Liver (tissue), 9 donors: Measurements from ENCODE around the gene RGS3. TPM values are rescaled to one million over a fixed set of nuclear protein-coding genes. Genes with fewer than 3 reads are reported as not detected.

Experiments used
- DNase-seq: peaks from one replicate; pipeline ENCODE4 v3.0.0-alpha.2; 2017; ENCODE audit warnings: low spot score
- H3K27ac ChIP-seq, 2 donors: one replicate each; pipeline ENCODE4 v1.7.0; 2013; ENCODE audit warnings: inconsistent platforms in 2 of 2, low read length in 2 of 2, control low read depth in 1 of 2, low read depth in 1 of 2, mild to moderate bottlenecking in 1 of 2
- H3K27me3 ChIP-seq, 4 donors: one replicate each; pipeline versions ENCODE4 v1.6.1 to v1.7.0; 2013; ENCODE audit warnings: low read length in 3 of 4, inconsistent platforms in 1 of 4, mild to moderate bottlenecking in 1 of 4, moderate library complexity in 1 of 4; ENCODE audit not compliant: control insufficient read depth in 4 of 4, insufficient read depth in 4 of 4
- H3K36me3 ChIP-seq, 4 donors: one replicate each; pipeline versions ENCODE4 v1.6.1 to v1.7.0; 2013; ENCODE audit warnings: low read length in 3 of 4, mild to moderate bottlenecking in 3 of 4, low read depth in 1 of 4, moderate library complexity in 1 of 4; ENCODE audit not compliant: control insufficient read depth in 4 of 4, insufficient read depth in 3 of 4
- H3K4me1 ChIP-seq, 4 donors: one replicate each; pipeline versions ENCODE4 v1.6.1 to v1.7.0; 2013; ENCODE audit warnings: low read length in 3 of 4, mild to moderate bottlenecking in 3 of 4, moderate library complexity in 1 of 4; ENCODE audit not compliant: control insufficient read depth in 4 of 4, insufficient read depth in 4 of 4
- H3K4me3 ChIP-seq, 3 donors: one replicate each; pipeline versions ENCODE4 v1.6.1 to v1.7.0; 2013; ENCODE audit warnings: low read length in 3 of 3, control low read depth in 1 of 3, low read depth in 1 of 3, mild to moderate bottlenecking in 1 of 3
- H3K9ac ChIP-seq, 2 donors: one replicate each; pipeline ENCODE4 v1.7.0; 2013; ENCODE audit warnings: low read length in 2 of 2, mild to moderate bottlenecking in 2 of 2, moderate library complexity in 2 of 2, control low read depth in 1 of 2, low read depth in 1 of 2
- H3K9me3 ChIP-seq, 4 donors: one replicate each; pipeline versions ENCODE4 v1.6.1 to v1.7.0; 2013; ENCODE audit warnings: low read length in 3 of 4; ENCODE audit not compliant: control insufficient read depth in 4 of 4
- CTCF ChIP-seq: fragments of 150-350 bp; IDR thresholded peaks from 2 replicates; pipeline ENCODE4 v1.5.1; 2017; ENCODE audit warnings: improper control_type of control experiment, low read depth, low read length; ENCODE audit not compliant: missing input control
- EGR1 ChIP-seq, 2 donors: IDR thresholded peaks; 2 replicates each; pipeline ENCODE4 v1.6.1; 2016 to 2018; ENCODE audit warnings: antibody characterized with exemption in 2 of 2, low read depth in 2 of 2
- FOXA1 ChIP-seq: IDR thresholded peaks from 2 replicates; pipeline ENCODE4 v1.6.1; 2016; ENCODE audit warnings: antibody characterized with exemption
- FOXA2 ChIP-seq: IDR thresholded peaks from 2 replicates; pipeline ENCODE4 v1.6.1; 2016; ENCODE audit warnings: antibody characterized with exemption
- GABPA ChIP-seq, 2 donors: IDR thresholded peaks in 1 of 2; conservative IDR thresholded peaks in 1 of 2; 2 replicates each; pipeline ENCODE4 v1.6.1; 2016; ENCODE audit warnings: antibody characterized with exemption in 2 of 2, mild to moderate bottlenecking in 1 of 2, moderate library complexity in 1 of 2
- HNF4A ChIP-seq, 2 donors: conservative IDR thresholded peaks; 2 replicates each; pipeline ENCODE4 v1.6.1; 2016; ENCODE audit warnings: antibody characterized with exemption in 2 of 2, mild to moderate bottlenecking in 2 of 2
- HNF4G ChIP-seq: IDR thresholded peaks from 2 replicates; pipeline ENCODE4 v1.6.1; 2016; ENCODE audit warnings: antibody characterized with exemption
- JUND ChIP-seq, 2 donors: IDR thresholded peaks; 2 replicates each; pipeline ENCODE4 v1.6.1; 2016; ENCODE audit warnings: antibody characterized with exemption in 2 of 2
- MAX ChIP-seq: IDR thresholded peaks from 2 replicates; pipeline ENCODE4 v1.6.1; 2016; ENCODE audit warnings: antibody characterized with exemption
- NR2F2 ChIP-seq: IDR thresholded peaks from 2 replicates; pipeline ENCODE4 v1.6.1; 2016; ENCODE audit warnings: antibody characterized with exemption
- RAD21 ChIP-seq, 2 donors: IDR thresholded peaks; 2 replicates each; pipeline ENCODE4 v1.6.1; 2016; ENCODE audit warnings: antibody characterized with exemption in 2 of 2, mild to moderate bottlenecking in 2 of 2
- RXRA ChIP-seq, 2 donors: IDR thresholded peaks; 2 replicates each; pipeline ENCODE4 v1.6.1; 2017 to 2018; ENCODE audit warnings: antibody characterized with exemption in 2 of 2, mild to moderate bottlenecking in 1 of 2
- SP1 ChIP-seq: IDR thresholded peaks from 2 replicates; pipeline ENCODE4 v1.6.1; 2018; ENCODE audit warnings: antibody characterized with exemption, mild to moderate bottlenecking
- TAF1 ChIP-seq: conservative IDR thresholded peaks from 2 replicates; pipeline ENCODE4 v1.6.1; 2016; ENCODE audit warnings: antibody characterized with exemption, mild to moderate bottlenecking
- YY1 ChIP-seq: IDR thresholded peaks from 2 replicates; pipeline ENCODE4 v1.6.1; 2016; ENCODE audit warnings: antibody characterized with exemption, mild to moderate bottlenecking
- ZBTB33 ChIP-seq: IDR thresholded peaks from 2 replicates; pipeline ENCODE4 v1.6.1; 2016; ENCODE audit warnings: antibody characterized with exemption
- WGBS: extraction: QIAGEN DNeasy Blood & Tissue Kit; methylation state at CpG from one replicate; pipeline ENCODE4 v1.1.7; 2013; 5-methylcytosine and 5-hydroxymethylcytosine counted together
- polyA plus RNA-seq, 2 donors: library from polyadenylated mRNA; stranded (reverse) in 1 of 2; unstranded in 1 of 2; fragments of 200-250 nt in 1 of 2; fragments of >200 nt in 1 of 2; fragmentation: Nextera tagmentation in 1 of 2; extraction: Ambion mirVana in 1 of 2; gene quantifications; one replicate each; pipeline versions ENCODE4 v1.2.1 to v1.2.3, GENCODE V29; 2013 to 2015
- total RNA-seq, 2 donors: library from RNA; depleted of rRNA; stranded (reverse); fragments of >200 nt; gene quantifications; one replicate each; pipeline ENCODE4 v1.2.3, GENCODE V29; 2014
- TF ChIP-seq, protein P1 (sequence below): IDR thresholded peaks from 2 replicates; pipeline ENCODE4 v1.6.1; 2016; ENCODE audit warnings: antibody characterized with exemption, mild to moderate bottlenecking
- TF ChIP-seq, protein P2 (sequence below): IDR thresholded peaks from 2 replicates; pipeline ENCODE4 v1.6.1; 2016; ENCODE audit warnings: antibody characterized with exemption
- donor health status: healthy.
- donor health status: healthy.
- donor health status: healthy.
- donor health status: healthy.
- donor health status: healthy.

RGS3 gene
- total and polyA plus RNA-seq, 4 donors, result 13.0 to 65.0 (median 28.3) TPM

DNA sequence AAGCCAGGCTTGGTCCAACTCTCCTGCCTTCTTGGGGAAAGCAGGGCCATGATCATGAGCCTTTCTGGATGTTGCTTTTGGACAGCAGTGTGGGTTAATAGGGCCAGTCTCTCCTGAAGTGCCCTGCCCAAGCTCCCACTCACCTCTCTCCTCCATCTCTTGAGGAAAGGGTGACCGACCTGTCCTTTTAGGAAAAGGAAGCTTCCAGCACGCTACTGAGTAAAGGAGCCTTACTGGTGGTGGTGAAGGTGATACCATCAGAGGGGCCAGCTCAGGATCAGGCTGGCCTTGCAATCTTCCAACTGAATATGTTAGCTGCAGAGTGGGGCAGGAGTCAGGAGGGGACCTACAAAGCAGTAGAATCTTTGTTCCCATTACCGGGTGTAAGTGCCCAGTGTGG is 2.2 kb upstream of the RGS3 start:
- Histone ChIP-seq H3K4me1 (peaks cover 8 to 30% (median 22%) of the 10 kb centered on the region in 4 donors), H3K36me3 (no peaks in the 10 kb centered on the region), H3K27ac (no peak overlapping the region), H3K27me3 (no peaks in the 10 kb centered on the region), H3K9me3 (no peaks in the 10 kb centered on the region), H3K9ac (no peak overlapping the region), H3K4me3 (no peak overlapping the region)
- DNase-seq, result no peak
- WGBS, result 98% methylated on average over 3 of the region's 3 CpGs
- TF ChIP-seq TAF1, result no peak
- TF ChIP-seq SP1, result no peak
- no peak for TF ChIP-seq FOXA2
- no peak for TF ChIP-seq JUND (IDR thresholded peaks at IDR 0.05)
- TF ChIP-seq, protein P1, sequence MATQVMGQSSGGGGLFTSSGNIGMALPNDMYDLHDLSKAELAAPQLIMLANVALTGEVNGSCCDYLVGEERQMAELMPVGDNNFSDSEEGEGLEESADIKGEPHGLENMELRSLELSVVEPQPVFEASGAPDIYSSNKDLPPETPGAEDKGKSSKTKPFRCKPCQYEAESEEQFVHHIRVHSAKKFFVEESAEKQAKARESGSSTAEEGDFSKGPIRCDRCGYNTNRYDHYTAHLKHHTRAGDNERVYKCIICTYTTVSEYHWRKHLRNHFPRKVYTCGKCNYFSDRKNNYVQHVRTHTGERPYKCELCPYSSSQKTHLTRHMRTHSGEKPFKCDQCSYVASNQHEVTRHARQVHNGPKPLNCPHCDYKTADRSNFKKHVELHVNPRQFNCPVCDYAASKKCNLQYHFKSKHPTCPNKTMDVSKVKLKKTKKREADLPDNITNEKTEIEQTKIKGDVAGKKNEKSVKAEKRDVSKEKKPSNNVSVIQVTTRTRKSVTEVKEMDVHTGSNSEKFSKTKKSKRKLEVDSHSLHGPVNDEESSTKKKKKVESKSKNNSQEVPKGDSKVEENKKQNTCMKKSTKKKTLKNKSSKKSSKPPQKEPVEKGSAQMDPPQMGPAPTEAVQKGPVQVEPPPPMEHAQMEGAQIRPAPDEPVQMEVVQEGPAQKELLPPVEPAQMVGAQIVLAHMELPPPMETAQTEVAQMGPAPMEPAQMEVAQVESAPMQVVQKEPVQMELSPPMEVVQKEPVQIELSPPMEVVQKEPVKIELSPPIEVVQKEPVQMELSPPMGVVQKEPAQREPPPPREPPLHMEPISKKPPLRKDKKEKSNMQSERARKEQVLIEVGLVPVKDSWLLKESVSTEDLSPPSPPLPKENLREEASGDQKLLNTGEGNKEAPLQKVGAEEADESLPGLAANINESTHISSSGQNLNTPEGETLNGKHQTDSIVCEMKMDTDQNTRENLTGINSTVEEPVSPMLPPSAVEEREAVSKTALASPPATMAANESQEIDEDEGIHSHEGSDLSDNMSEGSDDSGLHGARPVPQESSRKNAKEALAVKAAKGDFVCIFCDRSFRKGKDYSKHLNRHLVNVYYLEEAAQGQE, result no peak
- no peak for TF ChIP-seq EGR1 (IDR thresholded peaks at IDR 0.05; ENCODE audit: low read depth in 2 of 2)
- TF ChIP-seq NR2F2, result no peak
- TF ChIP-seq FOXA1, result no peak
- no peak for TF ChIP-seq HNF4G
- no peak for TF ChIP-seq RAD21 (IDR thresholded peaks at IDR 0.05)
- TF ChIP-seq RXRA (IDR thresholded peaks at IDR 0.05), result no peak
- no peak for TF ChIP-seq YY1
- TF ChIP-seq HNF4A (conservative IDR thresholded peaks at IDR 0.05), result no peak
- TF ChIP-seq, protein P2, sequence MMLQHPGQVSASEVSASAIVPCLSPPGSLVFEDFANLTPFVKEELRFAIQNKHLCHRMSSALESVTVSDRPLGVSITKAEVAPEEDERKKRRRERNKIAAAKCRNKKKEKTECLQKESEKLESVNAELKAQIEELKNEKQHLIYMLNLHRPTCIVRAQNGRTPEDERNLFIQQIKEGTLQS, result no peak
- TF ChIP-seq MAX, result no peak
- TF ChIP-seq GABPA (IDR thresholded peaks at IDR 0.05 in 1 of 2, conservative IDR thresholded peaks at IDR 0.05 in 1 of 2), result no peak

DNA sequence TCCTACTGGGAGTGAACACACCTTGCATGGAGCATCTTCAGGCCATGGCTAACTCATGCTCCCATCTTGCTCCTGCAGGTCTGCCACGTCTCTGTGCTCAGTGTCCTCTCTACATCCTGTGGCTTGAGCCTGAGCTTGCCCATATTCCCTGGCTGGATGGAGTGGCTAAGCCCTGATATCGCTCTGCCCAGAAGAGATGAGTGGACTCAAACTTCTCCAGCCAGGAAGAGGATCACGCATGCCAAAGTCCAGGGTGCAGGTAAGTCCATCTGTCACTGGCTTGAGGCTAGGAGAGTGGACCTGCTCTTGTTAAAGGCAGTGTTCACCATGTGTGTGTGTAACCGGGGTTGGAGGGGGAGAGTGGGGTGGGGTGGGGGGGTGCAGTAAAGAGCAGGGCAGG is 1.6 kb upstream of the RGS3 start:
- H3K9ac ChIP-seq, result no peak overlapping the region
- TF ChIP-seq SP1, result no peak
- TF ChIP-seq TAF1, result no peak
- WGBS, result 95% methylated on average over 4 of the region's 4 CpGs
- no peak overlapping the region for H3K27ac ChIP-seq
- H3K27me3 ChIP-seq, result no peaks in the 10 kb centered on the region
- no peak for DNase-seq
- H3K36me3 ChIP-seq, result no peaks in the 10 kb centered on the region
- H3K4me1 ChIP-seq, result peaks cover 8 to 30% (median 22%) of the 10 kb centered on the region in 4 donors
- H3K4me3 ChIP-seq, result no peak overlapping the region
- H3K9me3 ChIP-seq, result no peaks in the 10 kb centered on the region

DNA sequence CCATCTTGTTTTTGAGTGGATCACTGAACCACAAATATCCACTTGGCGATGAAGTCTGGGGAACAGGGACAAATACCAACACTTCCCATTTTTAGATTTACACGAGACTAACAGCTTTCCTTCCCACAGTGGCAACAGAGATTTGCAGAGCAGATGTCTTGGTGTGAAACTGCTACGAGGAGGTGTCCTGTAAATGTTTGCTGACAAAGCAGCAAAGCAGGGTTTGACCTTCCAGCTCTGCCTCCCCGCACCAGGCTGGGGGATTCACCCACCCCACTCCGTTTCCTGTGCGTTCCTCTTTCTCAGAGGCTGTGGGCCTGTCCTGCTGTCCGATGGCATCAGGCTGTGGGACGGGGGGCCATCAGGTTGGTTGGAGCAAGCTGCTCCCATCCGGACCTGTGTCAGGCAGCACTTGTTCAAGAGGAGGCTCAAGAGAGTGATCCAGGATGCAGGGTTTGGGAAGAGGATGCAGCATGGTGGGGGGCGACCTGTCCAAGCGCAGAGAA is 693 bp upstream of the RGS3 start:
- Histone ChIP-seq H3K27me3 (no peaks in the 10 kb centered on the region), H3K4me1 (peaks cover 8 to 30% (median 22%) of the 10 kb centered on the region in 4 donors), H3K36me3 (no peaks in the 10 kb centered on the region), H3K9ac (no peak overlapping the region), H3K27ac (no peak overlapping the region), H3K9me3 (no peaks in the 10 kb centered on the region), H3K4me3 (no peak overlapping the region)
- 85% methylated on average over 11 of the region's 11 CpGs for WGBS
- DNase-seq, result no peak
- TF ChIP-seq SP1, result no peak
- TF ChIP-seq GABPA (IDR thresholded peaks at IDR 0.05 in 1 of 2, conservative IDR thresholded peaks at IDR 0.05 in 1 of 2), result no peak
- TF ChIP-seq FOXA2, result no peak
- no peak for TF ChIP-seq JUND (IDR thresholded peaks at IDR 0.05)
- TF ChIP-seq CTCF, result no peak
- no peak for TF ChIP-seq RAD21 (IDR thresholded peaks at IDR 0.05)
- no peak for TF ChIP-seq FOXA1
- no peak for TF ChIP-seq NR2F2
- no peak for TF ChIP-seq HNF4A (conservative IDR thresholded peaks at IDR 0.05)
- no peak for TF ChIP-seq ZBTB33
- TF ChIP-seq MAX, result no peak
- TF ChIP-seq, protein P2, result no peak
- TF ChIP-seq EGR1 (IDR thresholded peaks at IDR 0.05; ENCODE audit: low read depth in 2 of 2), result no peak
